SHP77 (cell line): ENCODE data around the gene GRAMD1A.

Experiments
- DNase-seq, 2 experiments: peaks; one replicate each; lab custom pipeline; 2025; lab: John Stamatoyannopoulos, UW

Gene GRAMD1A

GRCh38 chr19:35075202-35076025 lies 75.3 kb downstream of the GRAMD1A start:
- DNase-seq: no peak

GRCh38 chr19:35076026-35076370 lies 75.9 kb downstream of the GRAMD1A start:
- no peak for DNase-seq
